VCaP (cell line): ENCODE results near the gene CASZ1.

Experiments
- H3K27ac ChIP-seq: fragments of 450-650 bp; 2 replicates; pipeline ENCODE4 v1.5.1; 2017
- CTCF ChIP-seq: fragments of 450-650 bp; conservative IDR thresholded peaks from 2 replicates; pipeline ENCODE4 v1.5.1; 2017; ENCODE audit warnings: mild to moderate bottlenecking, moderate library complexity

Gene CASZ1

GRCh38 chr1:10643607-10644306, 152.7 kb downstream of the CASZ1 start:
- TF ChIP-seq CTCF = no peak
- H3K27ac ChIP-seq = peak overlapping the region; percentile 32

- no peak for TF ChIP-seq CTCF
- H3K27ac ChIP-seq = peak overlapping the region; percentile 32
Measured at GRCh38 chr1:10642403-10643080, 153.9 kb downstream of the CASZ1 start.

- peak overlapping the region; percentile 57 for H3K27ac ChIP-seq
- no peak for TF ChIP-seq CTCF
Measured at GRCh38 chr1:10641976-10642375, 154.5 kb downstream of the CASZ1 start.

- no peak for TF ChIP-seq CTCF
- peak overlapping the region; percentile 57 for H3K27ac ChIP-seq
Measured at GRCh38 chr1:10640843-10641553, 155.4 kb downstream of the CASZ1 start.

- no peak for TF ChIP-seq CTCF
- H3K27ac ChIP-seq = peak overlapping the region; percentile 57
Measured at GRCh38 chr1:10639775-10640578, 156.5 kb downstream of the CASZ1 start.

GRCh38 chr1:10639011-10639774, 157.3 kb downstream of the CASZ1 start:
- no peak overlapping the region for H3K27ac ChIP-seq
- no peak for TF ChIP-seq CTCF
